Measurements from ENCODE around the gene RGS7BP.

DNA sequence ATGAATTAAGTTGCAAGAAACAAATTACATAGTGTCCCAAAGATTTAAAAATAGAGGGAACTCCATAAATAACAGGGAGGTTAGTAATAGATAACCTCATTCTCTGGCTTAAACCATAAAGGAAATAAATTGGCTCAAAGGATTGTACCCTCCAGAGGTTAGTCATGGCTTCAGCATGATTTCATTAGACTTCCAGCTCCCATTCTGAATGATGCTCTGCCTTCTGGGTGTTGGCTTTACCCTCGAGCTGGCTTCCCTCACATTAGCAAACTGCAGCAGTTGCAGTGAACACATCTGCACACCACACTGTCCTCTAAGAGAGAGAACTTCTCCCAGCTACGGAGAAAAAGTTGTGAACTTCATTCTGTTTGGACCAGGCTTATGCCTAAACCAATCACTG is 70.4 kb downstream of the RGS7BP start:
- TF ChIP-seq CTCF (conservative IDR thresholded peaks at IDR 0.05; ENCODE audit: low read depth, low read length) (no peak), EZH2 (IDR thresholded peaks at IDR 0.05; ENCODE audit: borderline replicate concordance, low read depth, low read length, poor library complexity, severe bottlenecking) (no peak)

Data from A673 (cell line).